GM19025 (cell line): ENCODE data around the gene ETFB.

Experiments
- ATAC-seq: cut with Tn5 transposase; IDR thresholded peaks from one replicate; pipeline ENCODE4 v1.9.1; 2021; ENCODE audit warnings: mild to moderate bottlenecking, low read depth, moderate library complexity; ENCODE audit not compliant: unreplicated experiment

The ETFB gene

DNA sequence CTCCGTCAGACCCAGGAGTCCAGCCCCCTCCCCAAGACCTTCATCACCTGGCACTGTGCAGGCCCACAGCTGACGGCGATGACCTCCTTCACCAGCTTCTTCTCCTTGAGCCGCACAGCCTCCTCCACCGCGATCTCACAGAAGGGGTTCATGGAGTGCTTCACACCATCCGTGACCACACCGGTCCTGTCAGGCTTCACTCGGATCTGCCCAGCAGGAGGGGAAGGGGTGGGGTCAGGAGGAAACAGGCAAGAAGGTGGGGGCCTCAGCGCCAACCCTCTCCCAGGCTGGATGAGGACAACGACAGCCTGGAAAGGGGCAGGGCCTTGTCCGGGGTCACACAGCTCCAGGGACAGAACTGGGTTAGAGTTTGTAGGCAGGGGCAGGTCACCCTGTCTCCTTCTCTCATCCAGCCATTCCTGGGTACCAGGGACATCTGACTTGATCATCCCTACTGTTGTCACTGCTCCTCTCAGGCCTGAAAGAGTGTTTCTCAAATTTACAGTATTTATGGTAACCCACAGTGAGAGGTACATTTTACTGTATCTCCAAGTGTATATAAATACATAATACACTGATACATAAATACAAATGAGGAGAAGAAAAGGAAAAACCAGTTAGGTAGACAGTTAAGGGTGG is 12.0 kb downstream of the ETFB start:
- ATAC-seq: no peak

DNA sequence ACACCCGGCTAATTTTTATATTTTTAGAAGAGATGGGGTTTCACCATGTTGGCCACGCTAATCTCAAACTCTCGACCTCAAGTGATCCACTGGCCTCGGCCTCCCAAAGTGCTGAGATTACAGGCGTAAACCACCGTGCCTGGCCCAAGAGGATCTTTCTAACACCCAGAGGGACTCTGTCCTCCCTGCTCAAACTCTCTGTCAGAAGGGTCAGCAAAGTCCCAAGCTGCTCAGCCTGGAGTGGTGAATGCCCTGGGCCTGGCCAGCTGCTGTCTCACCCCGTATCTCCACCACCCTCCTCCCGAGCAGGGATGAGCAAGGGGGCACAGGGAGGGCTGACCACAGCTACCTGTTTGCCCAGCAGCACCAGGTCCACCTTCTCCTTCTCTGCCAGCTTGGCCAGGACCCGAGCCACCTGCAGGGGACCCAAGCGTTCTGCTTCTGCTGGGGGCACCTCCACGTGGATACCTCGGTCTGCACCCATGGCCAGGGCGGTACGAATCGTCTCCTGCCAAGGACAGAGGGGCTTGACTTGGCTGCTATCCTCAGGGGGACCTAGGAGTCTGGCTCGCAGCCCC is 13.3 kb downstream of the ETFB start:
- no peak for ATAC-seq

DNA sequence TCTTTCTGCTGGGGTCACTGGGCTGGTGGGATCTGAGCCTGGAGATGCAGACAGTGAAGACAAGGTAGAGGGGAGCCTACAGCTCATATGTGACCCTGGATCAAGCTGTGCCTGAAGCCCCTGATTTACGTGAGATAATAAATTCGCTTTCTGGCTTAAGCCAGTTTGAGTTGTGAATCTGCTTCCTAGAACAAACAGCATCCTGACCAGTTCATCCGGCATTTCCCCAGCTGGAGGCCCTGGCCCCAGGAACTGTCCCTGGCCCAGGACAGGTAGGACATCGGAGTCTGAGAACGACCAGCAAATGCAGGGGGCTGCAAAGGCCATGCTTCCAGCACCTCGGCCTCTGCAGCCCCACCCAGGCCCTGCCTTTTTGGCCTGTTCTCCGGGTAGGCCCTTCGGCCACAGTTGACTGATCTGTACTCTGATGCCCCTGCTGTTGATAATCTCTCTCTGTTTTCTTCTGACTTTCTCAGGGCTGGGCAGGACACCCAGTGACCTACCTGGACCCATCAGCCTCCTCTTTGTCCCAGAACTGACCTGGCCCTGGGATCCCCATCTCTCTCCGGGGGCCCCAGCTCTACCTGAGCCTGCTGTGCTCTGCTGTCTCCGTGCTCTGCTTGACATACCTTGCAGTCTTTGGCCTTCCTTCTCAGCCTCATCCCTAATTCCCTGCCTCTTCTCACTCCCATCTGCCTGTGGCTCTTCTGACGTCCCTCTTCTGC is 14.8 kb downstream of the ETFB start:
- no peak for ATAC-seq

DNA sequence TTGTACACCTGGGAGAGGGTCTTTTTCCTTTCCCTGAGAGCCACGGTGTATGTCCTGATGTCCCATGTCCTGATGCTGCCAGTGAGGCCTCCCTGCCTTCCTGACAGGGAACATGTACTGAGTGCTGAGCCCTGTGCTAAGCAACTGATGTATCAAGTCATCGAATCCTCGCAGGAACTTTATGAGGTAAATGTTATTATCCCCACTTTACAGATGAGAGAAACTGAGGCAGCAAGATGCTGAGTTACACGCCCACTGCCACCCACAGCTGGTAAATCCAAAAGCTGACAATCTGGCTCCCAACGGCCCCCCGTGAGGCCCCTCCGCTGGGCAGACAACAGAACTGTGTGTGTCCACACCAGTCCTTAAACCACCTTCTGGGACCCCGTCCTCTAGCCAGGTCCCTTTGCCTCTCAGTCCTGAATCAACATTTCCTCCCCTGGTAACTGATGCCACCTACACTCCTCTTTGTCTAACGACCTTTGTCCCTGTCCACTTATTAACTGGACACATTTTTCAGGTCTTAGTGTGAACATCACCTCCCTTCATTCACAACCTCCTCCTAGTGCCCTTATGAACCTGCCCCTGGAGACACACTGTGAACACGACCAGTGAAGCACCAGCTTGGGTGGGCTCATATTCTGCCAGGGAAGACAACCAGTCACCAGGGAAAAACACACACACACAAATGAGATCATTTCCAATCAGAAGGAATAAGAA is 18.8 kb downstream of the ETFB start:
- no peak for ATAC-seq

DNA sequence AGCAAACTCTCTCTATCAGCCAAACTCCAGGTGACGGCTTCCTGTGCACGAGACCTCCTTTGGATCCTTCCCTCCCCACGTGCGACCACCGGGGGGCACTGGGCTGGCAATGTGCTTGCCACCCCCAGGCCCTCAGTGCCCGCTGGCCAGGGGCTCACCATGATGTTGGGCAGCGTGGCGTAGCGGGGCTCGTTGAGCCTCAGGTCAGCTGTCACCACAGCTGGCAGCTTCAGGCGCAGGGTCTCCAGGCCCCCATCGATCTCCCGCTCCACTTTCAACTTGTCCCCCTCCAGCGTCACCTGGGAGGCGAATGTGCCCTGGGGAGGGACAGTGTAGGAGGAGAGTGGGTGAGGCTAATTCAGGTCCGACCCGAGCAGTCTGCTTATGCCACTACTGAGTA is 19.4 kb downstream of the ETFB start:
- ATAC-seq: no peak

DNA sequence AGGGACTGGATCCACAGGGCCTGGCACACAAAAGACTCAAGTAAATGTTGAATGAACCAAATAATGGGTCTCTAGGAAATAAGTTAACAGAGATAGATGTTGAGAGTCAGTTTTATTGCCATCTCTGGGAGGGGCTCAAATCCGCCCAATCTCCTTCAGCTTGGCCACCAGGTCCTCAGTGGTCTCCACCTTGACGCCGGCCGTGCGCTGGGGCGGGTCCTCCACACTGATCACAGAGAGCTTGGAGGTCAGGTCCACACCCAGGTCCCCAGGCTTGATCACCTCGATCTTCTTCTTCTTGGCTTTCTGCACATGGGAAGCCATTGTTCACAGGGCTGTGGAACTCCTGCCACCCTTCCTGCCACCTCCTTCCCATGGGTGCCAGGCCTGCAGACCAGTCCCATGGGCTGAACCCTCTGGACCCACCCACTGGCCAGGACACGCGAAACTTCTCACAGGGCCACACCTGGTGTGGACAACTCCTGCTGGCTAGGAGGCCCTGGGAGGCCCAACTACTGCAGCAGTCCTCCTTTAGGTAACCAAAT is 21.0 kb downstream of the ETFB start:
- ATAC-seq: no peak

DNA sequence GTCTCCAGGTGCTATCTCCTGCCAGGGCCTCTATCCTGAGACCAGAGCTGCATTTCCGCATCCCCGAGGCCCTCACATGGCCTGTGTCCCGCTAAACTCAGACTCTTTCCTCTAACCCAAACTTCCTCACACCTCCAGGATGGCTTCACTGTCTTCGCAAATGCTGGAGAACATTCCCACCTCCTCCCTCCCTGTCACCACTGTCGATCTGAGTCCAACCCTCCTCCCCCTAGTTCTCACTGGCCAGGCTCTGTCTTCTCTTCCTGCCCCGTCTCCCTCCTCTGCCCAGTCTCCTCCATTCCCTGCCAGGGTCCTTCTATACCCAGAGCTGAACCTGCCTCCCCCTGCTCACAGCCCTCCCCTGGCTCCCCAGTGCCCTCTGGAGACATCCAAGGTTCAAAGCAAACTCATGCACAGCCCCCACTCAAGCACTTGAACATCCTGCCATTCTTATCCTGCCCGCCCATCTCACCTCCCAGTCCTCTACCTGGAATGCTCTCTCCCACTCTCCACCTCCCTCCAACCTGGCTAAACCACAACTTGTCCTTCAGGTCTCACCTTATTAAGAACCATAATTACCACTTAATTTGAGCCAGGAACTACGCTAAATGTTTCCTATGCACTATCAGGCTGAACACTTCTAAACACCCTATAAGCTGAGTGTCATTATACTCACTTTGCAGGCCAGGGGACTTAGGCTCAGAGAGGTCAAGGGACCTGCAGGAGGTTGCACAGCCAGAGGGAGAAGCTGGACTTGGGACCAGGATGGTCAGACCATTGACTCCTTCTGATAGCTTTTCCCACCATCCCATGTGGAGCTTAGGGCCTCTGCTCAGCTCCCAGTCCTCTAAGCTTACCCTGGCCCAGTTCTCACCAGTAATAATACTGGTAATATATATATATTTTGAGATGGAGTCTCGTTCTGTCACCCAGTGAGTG is 23.3 kb downstream of the ETFB start:
- ATAC-seq: no peak

DNA sequence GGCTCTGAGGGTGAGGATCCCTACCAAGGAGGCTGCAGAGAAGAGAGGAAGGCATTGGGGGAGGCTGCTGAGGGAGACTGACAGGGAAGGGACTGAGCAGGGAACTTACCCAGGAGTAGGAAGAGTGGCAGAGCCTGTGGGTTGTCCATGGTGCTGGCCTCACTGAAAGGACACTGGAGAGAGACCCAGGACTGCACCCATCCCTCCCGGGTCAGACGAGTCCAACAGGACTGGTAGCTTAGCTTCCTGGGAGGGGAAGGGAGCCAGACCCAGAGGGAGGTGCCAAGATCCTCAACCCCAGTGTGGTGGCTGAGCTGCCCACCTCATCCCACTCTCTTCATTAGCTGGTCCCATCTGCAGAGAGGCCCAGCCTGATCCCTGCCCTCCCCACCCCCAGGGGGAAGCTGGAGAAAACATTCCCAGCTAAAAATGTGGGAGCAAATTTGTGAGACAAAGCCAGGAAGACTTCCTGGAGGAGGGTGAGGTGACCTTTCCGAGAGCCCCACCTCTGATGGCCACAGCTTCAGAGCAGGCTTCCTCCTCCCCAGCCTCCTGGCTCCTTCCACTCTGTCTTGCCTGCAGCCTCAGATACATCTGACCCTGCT is 24.1 kb downstream of the ETFB start, which contains the start of gene VSIG10L:
Gene VSIG10L (minus strand): TSS at position 164 of the 605 bp plus-strand sequence. CDS start 15 bp downstream, at position 149.
- ATAC-seq: no peak

DNA sequence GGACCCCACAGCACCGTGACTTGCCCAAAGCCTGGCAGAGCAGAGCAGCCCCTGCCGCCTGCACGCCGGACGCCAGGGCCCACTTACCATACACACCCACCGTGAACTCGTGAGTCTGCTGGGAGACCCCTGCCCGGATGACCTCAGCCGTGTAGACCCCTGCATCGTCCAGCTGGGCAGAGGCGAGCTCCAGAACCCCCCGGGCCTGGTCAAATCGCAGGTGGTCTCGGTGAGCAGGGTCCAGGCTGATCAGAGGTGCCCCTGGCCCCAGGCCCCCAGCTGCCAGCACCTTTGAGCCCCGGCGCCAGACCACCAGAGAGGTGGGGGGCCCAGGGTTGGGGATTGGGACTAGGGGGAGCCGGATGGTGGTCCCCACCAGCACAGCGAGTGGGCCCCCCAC is 25.1 kb downstream of the ETFB start:
- no peak for ATAC-seq

DNA sequence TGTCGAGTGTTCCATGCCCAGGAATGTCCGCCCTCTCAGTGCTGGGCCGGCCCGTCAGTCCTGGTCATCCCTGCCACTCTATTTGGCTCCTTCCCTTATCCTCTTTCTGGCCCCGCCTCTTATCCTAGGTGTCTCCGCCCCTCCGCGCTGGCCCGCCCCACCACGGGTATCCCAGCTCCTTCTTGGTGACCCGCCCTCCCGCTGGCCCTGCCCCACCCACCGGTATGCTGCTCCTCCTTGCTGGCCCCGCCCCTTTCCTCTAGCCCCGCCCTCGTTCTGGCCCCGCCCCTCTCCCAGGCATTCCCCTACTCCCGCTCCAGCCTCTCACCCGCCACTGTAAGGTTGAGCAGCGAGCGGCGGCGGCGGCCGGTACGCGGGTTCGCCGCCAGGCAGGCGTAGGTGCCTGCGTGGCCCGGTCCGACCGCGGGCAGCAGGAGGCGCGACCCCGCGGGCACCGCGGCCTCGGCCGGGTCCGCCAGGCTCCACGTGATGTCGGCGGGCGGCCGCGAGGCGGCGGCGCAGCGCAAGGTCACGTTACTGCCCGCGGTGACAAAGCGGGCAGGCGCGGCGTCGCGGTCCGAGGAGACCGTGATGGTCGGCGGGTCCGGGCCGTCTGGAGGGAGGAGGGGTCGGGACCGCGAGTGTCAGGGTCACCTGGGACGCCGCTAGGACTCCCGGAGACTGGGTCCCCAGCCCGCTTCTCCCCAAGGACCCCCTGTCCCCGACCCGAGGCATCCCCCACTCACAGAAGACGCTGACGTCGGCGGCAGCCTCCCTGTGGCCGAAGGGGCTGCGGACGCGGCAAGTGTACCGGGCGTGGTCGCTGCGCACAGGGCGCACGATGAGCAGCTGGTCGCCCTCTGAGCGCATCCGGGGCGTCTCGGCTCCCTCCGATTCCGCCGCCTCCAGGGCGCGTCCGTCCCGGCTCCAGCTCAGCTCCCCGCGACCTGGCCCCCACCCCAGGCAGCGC is 26.2 kb downstream of the ETFB start:
- ATAC-seq: peak; percentile 45

DNA sequence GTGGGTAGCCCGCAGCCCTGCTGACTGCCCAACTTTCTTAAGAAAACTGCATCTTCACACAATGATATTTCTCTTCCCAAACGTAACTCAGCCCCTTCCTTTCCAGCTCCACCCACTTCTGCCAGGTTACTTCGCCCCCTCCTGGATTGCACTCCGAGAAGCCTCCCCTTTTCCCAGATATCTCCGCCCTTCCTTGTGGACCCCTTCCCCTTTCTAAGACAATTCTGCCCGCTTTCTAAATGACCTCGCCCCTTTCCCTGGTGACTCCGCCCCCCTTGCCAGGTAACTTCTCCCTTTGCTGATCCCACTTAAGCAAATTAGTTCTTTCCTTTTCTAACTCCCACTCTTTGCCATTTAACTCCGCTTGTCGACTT is 26.9 kb downstream of the ETFB start:
- no peak for ATAC-seq

DNA sequence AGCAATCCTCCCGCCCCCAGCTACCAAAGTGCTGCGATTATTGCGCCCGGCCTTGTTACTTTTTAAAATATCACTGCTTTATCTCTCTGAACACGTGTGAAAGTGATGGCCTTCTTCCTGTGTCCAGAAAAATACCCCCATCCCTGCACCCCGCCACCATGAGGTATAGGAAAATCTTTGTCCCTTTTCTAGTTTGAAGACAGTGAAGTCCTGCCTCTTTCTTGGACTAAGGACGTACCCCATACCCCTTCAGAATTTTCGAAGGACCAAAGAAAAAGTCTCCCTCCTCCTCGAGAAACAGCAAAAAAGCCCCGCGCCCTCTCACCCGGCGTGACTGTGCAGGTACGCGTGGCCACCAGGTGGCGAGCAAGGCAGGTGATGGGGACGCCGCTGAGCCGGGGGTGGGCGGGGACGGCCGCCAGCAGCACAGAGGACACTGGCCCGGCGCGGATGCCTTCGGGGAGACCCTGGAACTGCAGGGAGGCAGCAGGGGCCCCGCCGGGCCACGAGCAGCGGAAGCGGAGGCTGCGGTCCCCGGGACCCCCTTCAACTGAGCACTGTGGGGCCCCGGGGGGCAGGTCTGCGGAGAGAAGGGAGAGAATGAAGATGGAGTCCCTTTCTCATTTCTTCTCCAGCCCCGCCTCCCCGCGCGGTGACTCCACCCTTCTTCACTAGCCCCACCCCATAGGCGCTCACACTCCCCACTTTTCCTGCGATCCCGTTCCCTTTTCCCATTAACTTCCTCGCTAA is 27.4 kb downstream of the ETFB start:
- ATAC-seq: peak; percentile 56

DNA sequence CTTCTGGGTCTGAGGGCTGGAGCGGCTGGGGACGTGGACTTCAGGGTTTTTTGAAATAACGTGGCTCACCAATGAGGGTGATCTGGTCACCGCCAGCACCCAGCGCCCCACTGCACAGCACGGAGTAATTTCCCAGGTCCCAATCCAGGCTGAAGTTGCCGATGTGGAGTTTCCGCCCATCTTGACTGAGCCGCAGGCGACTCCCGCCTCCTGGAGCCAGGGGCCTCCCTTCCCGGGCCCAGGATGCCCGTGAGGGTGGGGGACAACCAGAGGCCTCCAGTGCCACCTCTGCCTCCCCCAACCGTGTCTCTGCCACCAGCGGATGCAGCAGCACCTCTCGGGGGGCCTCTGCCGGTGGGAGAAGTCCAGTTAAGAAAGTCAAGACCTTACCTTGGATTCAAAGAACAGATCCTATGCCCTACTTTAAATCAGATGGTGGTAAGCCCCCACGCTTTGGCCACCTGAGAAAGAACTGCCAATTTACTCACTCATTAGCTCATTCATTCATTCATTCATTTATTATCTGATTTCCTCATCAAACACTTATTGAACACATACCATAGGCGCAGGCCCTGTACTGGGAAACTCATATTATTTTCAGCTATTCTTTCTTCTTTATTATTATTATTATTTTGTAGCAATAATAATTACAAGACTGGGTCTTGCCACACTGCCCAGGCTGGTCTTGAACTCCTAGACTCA is 28.2 kb downstream of the ETFB start:
- ATAC-seq: no peak

DNA sequence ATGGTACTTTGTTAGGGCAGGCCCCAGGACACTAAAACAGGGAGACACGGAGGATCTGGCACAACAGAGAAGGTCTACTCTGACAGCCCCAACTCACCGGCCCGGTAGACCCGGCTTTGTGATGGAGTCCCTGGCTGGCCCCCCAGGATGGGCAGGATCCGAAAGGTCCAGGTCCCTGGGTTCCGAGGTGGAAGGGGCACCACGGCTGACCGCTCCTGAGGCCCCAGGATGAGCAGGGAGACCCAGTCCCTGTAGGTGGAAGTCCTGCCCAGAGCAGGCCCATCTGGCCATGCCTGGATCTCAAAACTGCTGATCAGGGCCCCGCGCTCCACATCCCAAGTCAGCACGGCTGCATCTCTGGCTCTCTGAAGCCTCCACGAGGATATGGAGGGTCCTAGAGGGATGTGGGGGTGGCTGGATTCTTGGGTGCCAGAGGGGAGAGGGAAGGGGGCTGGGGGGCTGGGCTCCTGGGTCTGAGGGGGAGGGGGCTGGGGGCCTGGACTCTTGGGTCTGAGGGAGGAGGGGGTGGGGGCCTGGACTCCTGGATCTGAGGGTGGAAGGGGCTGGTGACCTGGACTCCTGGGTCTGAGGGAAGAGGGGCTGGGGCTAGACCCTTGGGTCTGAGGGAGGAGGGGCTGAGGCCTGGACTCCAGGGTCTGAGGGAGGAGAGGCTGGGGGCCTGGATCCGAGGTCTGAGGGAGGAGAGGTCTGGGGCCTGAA is 28.9 kb downstream of the ETFB start:
- no peak for ATAC-seq

DNA sequence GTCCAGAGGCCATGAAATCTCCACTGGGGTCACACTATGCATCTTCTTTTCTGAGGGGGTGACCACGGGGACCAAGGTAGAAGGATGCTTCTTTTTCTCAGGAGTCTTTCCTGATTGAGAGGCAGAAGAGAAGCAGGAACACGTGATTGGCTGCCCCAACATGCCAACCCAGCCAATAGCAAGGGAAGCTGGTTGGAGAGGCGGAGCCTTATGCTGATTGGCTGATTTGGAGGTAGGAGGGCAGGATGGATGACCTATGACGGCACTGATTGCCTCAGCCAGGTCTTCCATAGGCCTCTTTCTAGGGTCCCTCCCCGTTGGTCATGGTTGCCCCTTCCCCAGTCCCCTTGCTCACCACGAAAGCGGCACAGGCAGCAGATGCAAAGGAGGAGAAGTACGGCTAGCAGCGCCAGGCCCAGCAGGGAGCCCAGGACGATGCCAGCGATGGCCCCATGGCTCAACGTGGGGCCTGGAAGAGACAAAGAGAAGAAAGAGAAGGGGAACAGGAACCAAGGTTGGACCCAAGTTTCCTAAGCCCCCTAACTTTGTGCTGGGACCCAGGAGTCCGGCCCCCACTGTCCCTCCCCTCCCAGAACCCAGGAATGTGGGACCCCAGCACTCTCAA is 32.2 kb downstream of the ETFB start:
- no peak for ATAC-seq

DNA sequence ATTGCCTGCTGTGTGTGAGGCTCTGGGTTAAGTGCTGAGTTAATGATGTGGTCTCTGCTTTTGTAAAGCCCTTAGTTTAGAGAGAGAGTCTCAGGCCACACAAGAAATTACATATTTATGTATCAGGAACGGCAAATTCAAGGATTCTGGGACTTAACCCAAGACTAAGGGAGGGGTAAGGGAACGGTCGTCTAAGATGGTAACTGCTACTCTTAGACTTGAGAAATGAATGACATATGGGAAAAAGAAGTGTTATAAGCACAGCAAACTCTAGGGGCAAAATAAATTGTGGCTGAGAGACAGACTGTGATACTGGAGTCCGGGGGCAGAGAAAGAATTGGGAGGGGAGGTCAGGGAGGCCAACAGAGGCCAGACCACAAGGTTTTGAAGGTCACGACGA is 34.5 kb downstream of the ETFB start:
- ATAC-seq: no peak
